ENCODE results near the gene CCDC85C.

GRCh38 chr14:99579903-99580571 is 24.0 kb downstream of the CCDC85C start:
- TF ChIP-seq POLR2AphosphoS5 (IDR thresholded peaks at IDR 0.05; ENCODE audit: borderline replicate concordance, low read depth, low read length) (no peak), EZH2 (IDR thresholded peaks at IDR 0.05) (no peak), FOXP2 (optimal IDR thresholded peaks at IDR 0.05; ENCODE audit: control extremely low read depth, extremely low read length, insufficient read depth) (no peak)

Measured in SK-N-MC (cell line).